HG03066 (cell line): Measurements from ENCODE around the gene RBM47.

ENCODE experiments used
- ATAC-seq: cut with Tn5 transposase; IDR thresholded peaks from one replicate; pipeline ENCODE4 v1.9.1; 2021; ENCODE audit warnings: low read depth; ENCODE audit not compliant: unreplicated experiment

The RBM47 gene

DNA sequence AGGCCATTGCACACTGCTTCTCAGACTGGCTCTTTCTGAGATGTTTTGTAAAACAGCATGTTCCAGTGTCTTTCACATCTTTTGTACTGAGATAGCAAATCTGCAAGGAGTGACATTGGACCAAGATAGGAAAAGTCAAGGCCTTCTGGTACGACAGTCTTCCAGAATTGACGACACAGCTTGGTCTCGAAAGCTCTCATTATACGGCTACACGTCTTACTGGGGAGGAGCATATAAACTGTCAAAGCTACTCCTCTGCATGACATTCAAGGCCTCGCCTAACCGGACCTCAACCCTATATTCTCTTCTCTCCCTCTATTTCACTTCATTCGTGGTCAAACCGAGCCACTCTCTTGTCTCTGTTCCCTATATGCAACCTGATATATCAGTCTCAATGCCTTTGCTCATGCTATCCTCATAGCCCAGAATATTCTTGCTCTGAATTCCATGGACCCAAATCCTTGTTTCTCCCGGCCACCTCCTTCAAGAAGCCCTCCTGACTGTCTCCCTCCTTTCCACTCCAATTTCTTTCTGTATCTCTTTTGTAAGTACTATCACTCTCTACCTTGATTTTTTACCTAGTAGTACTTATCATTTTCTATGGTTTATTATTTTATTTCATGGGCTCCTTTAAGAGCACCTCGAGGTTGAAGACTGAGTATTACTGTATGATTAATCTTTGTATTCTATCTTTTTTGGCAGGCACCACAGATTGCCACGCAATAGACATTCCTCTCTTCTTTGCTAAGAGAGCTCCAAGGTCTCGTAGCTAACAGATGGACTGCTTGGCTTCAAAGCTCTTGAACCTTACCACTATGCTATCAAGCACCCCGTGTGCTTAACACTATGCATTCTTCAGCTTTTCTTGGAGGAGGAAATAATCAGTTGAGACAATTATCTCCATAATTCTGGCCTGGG is 35.1 kb downstream of the RBM47 start:
- ATAC-seq = no peak

DNA sequence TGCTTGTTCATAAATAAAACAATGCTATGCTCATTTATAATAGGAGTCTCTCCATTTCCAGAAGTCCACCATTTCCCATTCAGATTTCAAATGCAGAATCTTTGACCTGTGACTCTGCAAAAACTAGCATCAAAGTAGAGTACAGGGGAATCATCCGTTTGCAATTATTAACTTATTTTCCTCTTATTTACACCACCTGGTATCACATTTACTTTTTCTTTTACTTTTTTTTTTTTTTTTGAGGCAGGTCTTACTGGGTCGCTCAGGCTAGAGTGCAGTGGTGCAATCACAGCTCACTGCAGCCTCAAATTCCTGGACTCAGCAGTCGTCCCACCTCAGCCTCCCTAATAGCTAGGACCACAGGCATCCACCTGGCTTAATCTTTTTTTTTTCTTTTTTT is 37.6 kb downstream of the RBM47 start:
- ATAC-seq = no peak

DNA sequence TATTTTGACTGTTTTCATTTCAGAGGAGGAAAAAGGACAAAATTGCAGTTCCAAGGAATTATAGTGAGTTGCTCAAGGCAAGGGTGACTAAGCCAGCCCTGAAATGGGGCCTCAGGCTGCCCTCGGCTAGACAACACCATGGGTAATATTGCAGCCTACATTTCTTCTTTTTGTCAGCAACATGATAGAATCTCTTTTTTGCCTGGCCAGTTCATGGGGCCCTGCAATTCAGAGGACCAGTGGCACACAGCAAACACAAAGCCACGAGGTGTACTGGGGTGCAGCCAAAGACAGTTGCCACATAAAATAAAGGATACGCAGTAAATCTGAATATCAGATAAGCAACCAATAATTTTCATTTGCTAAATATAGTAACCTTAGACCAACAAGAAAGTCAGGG is 41.8 kb downstream of the RBM47 start:
- no peak for ATAC-seq

DNA sequence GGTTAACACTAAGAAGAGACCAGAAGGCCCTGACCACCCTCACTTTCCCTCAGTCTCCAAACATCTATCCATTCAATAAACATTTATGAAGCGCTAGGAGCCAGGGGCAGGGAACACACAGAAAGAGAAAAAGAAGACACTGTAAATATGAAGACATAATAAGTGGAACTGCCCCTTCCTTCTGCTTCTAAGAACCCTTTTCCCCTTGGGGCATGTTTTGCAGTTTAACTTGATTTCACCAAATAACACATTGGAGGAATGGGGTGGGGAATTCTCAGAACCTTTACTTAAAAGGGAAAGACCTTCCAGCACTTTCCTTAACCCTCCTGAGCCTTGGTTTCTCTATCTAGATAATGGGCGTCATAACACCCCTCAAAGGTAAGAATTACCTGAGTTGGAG is 42.3 kb downstream of the RBM47 start:
- no peak for ATAC-seq

DNA sequence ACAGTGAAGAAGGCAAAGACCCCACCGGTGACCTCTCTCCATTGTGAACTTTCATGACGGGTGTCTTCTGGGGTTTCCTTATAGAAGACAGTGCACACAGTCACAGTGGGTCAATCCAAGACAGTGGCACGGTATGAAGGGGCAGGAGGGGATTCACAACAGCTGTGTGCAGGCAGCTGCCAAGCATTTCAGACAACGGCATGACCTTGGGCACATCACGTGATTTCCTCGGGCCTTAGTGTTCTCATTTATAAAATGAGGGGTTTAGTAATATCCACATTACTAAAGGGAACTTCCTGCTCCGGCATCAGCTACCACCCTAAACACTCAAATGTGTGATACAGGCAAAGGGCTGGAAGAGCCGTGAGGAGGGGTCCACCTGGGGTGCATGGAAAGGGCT is 42.9 kb downstream of the RBM47 start:
- no peak for ATAC-seq

DNA sequence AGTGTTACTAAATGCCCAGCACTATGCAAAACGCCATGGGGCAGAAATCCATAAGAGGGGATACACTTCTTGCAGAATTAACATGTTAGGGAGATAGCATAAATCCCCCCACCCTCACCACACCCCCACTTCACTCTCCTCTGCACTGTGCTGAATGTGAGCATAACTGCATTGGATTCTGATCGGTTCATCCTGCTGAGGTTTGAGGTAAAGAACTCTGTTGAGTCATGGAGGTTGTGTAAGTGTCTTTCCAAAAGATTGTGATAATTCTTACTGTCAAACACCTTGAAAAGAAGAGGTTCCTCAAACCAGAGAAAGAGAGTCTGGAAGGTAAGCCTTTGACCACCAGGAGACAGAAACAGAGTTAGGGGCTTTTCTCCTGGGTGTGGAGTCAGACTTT is 43.6 kb downstream of the RBM47 start:
- ATAC-seq = no peak

DNA sequence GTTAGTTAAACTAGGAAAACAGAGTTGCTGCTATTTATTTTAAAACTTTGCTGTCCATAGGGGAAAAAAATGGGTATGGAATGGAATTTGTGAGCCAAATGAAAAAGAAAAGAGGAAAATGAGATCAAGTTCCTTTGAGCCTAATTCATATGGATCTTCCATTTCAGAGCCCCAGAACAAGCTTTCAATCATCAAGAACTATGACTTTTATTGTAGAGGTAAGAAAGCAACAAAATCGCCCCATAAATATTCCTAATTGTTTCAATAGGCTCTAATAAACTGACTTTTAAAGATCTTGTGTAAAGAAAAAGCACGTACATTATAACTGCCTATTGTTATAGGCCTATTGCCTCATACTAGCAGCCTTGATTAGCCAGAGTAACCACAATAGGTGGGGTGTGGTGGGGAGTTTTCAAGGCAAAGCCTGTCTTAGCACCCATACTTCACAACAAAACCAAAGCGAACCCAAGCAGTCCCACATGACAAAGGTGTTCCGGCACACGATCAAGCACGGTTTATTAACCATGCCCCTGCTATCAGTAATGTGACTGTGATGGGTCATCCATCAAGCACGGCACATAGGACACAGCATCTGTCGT is 44.4 kb downstream of the RBM47 start:
- no peak for ATAC-seq

DNA sequence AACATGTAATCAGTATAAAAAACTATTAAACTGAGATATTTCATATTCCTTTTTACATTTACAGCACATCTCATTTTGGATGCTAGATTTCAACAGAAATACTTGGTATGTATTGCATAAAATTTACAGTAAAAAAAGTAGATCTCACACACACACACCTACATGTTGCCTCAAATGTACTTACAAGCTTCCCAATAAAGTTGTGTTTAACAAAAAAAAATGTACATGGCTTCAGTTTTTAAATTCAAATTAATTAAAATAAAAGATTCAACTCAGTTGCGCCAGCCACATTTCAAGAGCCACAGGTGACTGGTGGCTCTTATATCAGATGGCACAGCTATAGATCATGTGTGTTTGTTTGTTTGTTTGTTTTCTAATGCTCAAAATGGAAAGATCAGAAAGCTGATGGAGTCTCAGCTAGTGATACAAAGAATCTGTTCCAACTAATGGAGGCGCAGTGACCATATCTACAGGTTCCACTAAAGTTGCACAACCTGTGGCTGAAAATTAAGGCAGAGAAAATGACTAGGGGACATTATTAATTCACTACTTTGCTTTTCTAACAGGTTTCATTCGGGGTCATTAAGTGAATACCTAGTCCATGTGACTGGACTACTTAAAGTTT is 45.0 kb downstream of the RBM47 start:
- ATAC-seq = no peak

DNA sequence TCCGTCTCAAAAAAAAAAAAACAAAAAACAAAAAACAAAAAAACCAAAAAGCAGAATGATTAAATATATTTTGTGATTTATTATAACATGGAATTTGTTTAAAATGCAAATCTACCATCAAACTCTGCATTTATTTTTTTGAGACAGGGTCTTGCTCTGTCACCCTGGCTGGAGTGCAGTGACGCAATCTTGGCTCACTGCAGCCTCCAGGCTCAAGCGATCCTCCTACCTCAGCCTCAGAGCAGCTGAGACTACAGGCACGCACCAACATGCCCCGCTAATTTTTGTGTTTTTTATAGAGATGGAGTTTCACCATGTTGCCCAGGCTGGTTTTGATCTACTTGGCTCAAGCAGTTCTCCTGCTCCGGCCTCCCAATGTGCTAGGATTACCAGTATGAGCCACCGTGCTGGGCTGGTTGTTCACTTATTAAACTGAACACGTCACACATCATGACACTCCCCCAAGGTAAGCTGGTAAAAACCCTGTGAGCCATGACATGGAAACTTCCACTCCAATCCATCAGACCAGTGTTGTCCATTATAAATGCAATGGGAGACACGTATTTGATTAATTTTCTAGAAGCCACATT is 45.7 kb downstream of the RBM47 start:
- no peak for ATAC-seq

DNA sequence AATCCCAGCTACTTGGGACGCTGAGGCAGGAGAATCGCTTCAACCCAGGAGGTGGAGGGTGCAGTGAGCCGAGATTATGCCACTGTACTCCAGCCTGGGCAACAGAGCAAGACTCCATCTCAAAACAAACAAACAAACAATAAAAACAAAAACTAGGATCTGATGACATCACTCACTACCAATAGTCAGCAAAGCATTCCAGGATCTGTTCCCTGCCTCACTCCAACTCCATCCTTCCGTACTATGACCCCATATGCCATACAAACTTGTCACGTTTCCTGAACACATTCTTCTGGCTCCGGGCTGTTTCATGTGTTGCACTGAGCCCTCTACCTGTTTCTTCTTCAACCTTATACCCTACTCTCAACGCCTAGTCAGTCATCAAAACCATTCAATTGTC is 47.3 kb downstream of the RBM47 start:
- ATAC-seq = no peak

DNA sequence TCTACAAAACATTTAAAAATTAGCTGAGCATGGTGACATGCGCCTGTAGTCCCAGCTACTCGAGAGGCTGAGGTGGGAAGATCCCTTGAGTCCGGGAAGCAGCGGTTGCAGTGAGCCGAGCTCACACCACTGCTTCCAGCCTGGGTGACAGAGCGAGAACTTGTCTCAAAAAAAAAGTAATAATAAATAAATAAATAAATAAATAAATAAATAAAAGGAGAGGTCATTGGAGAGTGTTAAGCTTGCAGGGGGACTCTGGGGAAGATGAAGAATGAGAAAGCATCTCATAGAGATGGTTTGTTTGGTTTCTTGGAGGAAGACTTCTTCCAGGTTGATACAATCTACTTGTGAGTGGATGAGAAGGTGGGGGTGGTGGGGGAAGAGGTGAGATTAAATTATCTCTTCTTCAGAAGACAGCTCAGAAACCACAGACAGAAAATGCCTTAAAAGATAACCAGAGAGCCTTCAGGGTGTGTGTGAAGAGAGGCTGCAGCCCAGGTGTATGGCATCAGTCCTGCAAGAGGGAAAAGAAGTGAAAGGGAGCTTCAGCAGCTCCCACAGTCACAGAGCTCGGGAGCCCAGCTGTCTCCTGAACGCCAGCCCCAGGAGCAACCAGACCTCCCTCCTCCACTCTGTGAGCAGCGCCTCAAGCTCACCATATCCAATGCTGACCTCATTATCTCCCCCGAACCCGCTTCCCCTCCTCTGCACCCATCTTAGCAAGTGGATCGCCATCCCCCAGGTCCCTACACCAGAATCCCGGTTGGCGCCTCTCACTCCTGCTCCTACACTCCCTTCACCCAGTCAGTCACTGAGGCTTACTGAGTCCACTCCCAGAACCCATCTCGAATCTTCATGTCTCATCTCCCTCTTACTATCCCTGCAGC is 48.2 kb downstream of the RBM47 start:
- no peak for ATAC-seq

DNA sequence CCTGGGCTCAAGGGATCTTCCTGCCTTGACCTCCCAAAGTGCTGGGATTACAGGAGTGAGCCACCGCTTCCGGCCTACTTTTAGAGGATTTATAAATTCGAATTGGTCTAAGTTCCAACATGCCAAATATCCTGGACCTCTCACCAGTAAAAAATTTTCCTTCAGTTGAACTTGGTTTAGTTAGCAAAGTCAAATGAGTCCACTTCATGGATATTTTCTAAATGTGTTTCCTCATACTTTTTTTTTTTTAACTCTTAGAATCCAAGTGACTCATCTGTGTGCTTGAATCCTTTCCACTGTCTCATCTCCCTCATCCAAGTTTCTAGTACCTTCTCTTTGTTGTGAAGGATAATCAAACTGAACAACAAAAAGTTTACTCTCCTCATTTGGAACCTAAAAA is 49.7 kb downstream of the RBM47 start:
- ATAC-seq = no peak

DNA sequence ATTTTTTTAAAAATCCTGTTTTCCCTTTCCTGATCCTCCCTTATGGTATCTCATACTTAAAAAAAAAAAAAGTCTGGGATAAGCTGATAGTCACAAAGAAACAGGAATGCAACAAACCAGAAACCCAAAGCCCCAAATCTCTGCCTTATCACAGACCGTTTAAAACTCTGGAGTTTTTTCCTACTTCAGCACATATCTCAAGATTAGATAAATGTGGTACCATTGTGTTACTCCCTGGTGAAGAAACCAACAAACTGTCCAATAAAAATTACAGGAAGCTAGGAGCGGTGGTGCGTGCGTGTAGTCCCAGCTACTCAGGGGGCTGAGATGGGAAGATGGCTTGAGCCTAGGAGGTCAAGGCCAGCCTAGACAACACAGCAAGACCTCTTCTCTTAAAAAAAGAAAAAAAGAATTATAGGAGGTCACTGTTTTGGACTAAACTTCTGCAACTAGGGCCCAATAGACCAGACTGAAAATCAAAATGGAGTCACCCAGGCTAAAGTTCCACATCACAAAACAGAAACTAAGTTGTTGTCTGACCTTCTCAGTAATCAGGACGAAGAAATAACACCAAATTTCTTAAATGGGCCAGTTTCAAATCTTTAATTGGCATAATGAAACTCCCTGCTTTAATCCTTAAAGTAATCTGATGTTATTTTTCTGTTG is 51.9 kb downstream of the RBM47 start:
- no peak for ATAC-seq

DNA sequence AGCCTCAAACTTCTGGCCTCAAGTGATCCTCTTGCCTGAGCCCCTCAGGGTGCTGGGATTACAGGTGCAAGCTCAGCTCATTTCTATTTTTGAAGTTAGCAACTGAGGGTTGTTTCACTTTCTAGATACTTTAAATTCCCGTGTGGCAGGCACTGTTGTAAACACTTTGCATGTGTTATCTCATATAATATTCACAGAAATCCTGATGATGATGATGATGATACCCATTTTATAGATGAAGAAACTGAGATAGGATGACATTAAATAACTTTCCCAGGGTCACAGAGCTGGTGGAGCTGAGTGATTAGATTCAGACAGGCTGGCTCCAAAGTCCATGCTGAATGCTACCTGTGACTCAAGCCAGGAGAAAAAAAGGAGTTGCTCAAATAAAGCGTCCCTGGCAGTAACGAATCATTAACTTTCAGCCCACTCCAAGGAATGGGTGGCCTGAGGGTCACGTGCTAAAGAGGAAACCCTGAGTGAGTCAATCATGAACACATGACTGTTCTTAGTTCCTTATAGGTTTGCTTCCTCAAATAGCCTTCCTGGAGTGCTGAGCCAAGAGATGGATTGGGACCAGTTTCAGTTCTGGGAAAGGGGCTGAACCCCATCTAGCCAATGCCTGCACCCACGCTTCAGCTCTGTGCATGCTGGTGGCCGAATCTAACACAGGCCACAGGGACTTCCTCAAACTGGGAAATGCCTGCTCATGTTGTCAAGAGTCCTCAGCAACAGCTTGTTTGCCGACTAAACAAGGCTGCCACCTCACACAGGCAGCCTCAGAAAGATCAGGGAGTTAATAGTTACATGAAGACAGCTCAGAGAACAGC is 52.8 kb downstream of the RBM47 start:
- peak; percentile 57 for ATAC-seq

DNA sequence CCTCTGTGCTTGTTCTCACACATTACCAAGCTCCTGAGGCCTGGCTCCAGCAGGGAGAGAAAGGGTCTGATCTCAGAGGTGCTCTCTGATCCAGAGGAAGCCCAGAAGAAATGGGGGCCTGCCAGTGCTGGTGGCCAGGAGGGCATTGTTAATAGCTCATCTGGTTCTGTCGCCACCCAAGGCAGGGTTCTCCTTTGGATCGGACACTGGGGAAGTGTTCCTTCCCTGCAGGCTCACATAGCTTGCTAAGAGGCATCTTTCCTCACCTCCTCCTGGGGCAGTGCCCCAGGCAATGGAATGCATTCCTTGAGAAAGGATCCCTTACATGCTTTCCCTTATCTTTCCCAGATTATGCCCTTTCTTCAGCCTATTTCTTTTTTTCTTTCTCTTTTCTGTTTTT is 53.8 kb downstream of the RBM47 start:
- ATAC-seq = no peak

DNA sequence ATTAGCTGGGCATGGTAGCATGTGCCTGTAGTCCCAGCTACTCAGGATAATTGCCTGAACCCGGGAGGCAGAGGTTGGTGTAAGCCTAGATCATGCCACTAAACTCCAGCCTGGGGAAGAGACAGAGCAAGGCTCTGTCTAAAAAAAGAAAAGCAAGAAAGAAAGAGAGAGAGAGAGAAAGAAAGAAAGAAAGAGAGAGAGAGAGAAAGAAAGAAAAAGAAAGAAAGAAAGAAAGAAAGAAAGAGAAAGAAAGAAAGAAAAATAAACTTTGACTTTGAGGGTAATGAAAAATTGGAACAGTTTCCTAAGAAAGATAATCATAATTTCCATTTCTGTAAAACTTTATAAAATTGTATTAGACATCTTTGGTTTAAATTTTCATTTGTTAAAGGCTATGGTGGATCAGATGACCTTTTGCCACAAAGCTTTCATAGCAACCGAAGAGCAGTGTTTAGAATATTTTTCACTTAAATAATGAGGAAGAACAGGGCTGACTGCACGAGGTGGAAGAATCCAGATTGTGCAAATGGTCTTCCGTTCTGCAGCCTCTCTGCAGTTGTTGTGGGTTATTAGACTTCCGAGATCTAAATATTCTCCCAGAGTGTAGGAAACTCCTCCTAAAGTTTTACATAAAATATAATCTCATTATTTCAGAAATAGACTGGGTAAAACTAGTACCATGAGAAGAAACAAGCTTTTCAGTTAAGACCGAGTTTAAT is 55.9 kb downstream of the RBM47 start:
- ATAC-seq = no peak

DNA sequence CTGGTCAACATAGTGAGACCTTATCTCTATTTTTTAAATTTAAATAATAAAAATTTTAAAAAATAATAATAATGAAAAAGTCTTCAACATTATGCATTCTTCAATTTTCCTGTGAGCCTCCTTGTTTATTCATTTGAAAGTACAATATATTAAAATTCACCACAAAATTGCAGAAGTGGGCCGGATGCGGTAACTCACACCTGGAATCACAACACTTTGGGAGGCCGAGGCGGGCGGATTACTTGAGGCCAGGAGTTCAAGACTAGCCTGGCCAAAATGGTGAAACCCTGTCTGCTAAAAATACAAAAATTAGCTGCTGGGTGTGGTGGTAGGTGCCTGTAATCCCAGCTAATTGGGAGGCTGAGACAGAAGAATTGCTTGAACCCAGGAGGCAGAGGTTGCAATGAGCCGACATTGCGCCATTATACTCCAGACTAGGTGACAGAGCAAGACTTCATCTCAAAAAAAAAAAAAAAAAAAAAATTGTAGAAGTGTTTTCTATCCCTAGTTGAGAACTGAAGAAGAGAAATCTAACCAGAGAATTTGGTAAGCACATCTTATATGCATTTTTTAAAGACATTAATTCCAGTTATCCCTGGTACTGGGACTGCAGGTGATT is 56.9 kb downstream of the RBM47 start:
- ATAC-seq = no peak

DNA sequence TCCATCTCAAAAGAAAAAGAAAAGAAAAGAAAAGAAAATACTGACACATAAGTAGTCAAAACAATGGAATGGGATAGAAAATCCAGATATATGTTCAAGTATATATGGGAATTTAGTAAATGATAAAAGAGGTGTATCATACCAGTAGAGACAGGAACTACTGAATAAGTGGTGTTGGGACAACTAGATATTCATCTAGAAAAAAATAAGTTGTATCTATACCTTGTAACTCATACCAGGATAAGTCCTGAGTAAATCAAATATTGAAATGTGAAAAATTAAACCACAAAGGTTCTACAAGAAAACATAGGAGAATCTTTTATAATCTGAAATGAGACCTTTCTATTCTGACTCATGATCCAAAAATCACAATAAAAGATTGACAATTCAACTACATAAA is 58.5 kb downstream of the RBM47 start:
- no peak for ATAC-seq
